T-helper 2 cell treated with Interferon-gamma antibody and Interleukin-4, amounts not matched to agents 5 μg/mL and 100 μg/mL, for 36 hours (primary cell): Measurements from ENCODE around the gene TWSG1.
"Not testable (repeated sequence)": the region's sequence is repeated elsewhere in the genome, so short reads cannot be mapped to it uniquely, and the experiment has no call there.

Experiments
- DNase-seq: peaks from one replicate; pipeline ENCODE4 v3.0.0; 2021; ENCODE audit warnings: low spot score
- H3K27ac Mint-ChIP-seq: one replicate; pipeline ENCODE4 v1.8.0; 2021; ENCODE audit warnings: mild to moderate bottlenecking, mixed read lengths
- H3K27me3 Mint-ChIP-seq: one replicate; pipeline ENCODE4 v1.8.0; 2021; ENCODE audit warnings: low read depth, mixed read lengths
- H3K36me3 Mint-ChIP-seq: one replicate; pipeline ENCODE4 v1.8.0; 2021; ENCODE audit warnings: low read depth, mixed read lengths
- H3K4me1 Mint-ChIP-seq: one replicate; pipeline ENCODE4 v1.8.0; 2021; ENCODE audit warnings: low read depth, mixed read lengths
- H3K4me3 Mint-ChIP-seq: one replicate; pipeline ENCODE4 v1.8.0; 2022; ENCODE audit warnings: mild to moderate bottlenecking, moderate library complexity, mixed read lengths
- H3K9me3 Mint-ChIP-seq: one replicate; pipeline ENCODE4 v1.8.0; 2021; ENCODE audit warnings: mixed read lengths

The TWSG1 gene

GRCh38 chr18:9431296-9431695 lies 96.7 kb downstream of the TWSG1 start:
- no peaks in the 10 kb centered on the region for H3K27me3 Mint-ChIP-seq
- H3K9me3 Mint-ChIP-seq = no peaks in the 10 kb centered on the region
- no peaks in the 10 kb centered on the region for H3K4me1 Mint-ChIP-seq
- no peak overlapping the region for H3K27ac Mint-ChIP-seq
- no peaks in the 10 kb centered on the region for H3K36me3 Mint-ChIP-seq
- no peak for DNase-seq
- H3K4me3 Mint-ChIP-seq = no peak overlapping the region

- not testable (repeated sequence) for H3K4me3 Mint-ChIP-seq, H3K36me3 Mint-ChIP-seq, DNase-seq, H3K9me3 Mint-ChIP-seq, H3K27ac Mint-ChIP-seq, H3K4me1 Mint-ChIP-seq, H3K27me3 Mint-ChIP-seq
Observed at GRCh38 chr18:9433122-9433521, 98.5 kb downstream of the TWSG1 start.

- Mint-ChIP-seq H3K27ac (no peak overlapping the region), H3K4me1 (no peaks in the 10 kb centered on the region), H3K4me3 (no peak overlapping the region)
Observed at GRCh38 chr18:9433671-9434121, 99.1 kb downstream of the TWSG1 start.

GRCh38 chr18:9434122-9434701 lies 99.6 kb downstream of the TWSG1 start:
- Mint-ChIP-seq H3K27me3 (no peaks in the 10 kb centered on the region), H3K4me3 (no peak overlapping the region), H3K27ac (no peak overlapping the region), H3K9me3 (no peaks in the 10 kb centered on the region), H3K4me1 (no peaks in the 10 kb centered on the region), H3K36me3 (no peaks in the 10 kb centered on the region)
- DNase-seq = no peak

More at GRCh38 chr18:9433671-9434121, 99.1 kb downstream of the TWSG1 start:
- Mint-ChIP-seq H3K36me3 (no peaks in the 10 kb centered on the region), H3K9me3 (no peaks in the 10 kb centered on the region), H3K27me3 (no peaks in the 10 kb centered on the region)
- DNase-seq = no peak

GRCh38 chr18:9435041-9435440 lies 100.5 kb downstream of the TWSG1 start:
- H3K36me3 Mint-ChIP-seq = no peaks in the 10 kb centered on the region
- H3K4me1 Mint-ChIP-seq = no peaks in the 10 kb centered on the region
- no peak overlapping the region for H3K27ac Mint-ChIP-seq
- no peaks in the 10 kb centered on the region for H3K27me3 Mint-ChIP-seq
- H3K9me3 Mint-ChIP-seq = no peaks in the 10 kb centered on the region
- DNase-seq = no peak
- no peak overlapping the region for H3K4me3 Mint-ChIP-seq

GRCh38 chr18:9436206-9436929 lies 101.8 kb downstream of the TWSG1 start:
- Mint-ChIP-seq H3K9me3 (no peaks in the 10 kb centered on the region), H3K27me3 (peaks cover 3% of the 10 kb centered on the region), H3K4me3 (no peak overlapping the region), H3K27ac (no peak overlapping the region), H3K4me1 (no peaks in the 10 kb centered on the region), H3K36me3 (no peaks in the 10 kb centered on the region)
- no peak for DNase-seq

GRCh38 chr18:9437021-9437437 lies 102.5 kb downstream of the TWSG1 start:
- H3K27ac Mint-ChIP-seq = no peak overlapping the region
- no peak overlapping the region for H3K4me3 Mint-ChIP-seq
- H3K4me1 Mint-ChIP-seq = no peaks in the 10 kb centered on the region
- peaks cover 6% of the 10 kb centered on the region for H3K27me3 Mint-ChIP-seq
- no peaks in the 10 kb centered on the region for H3K9me3 Mint-ChIP-seq
- H3K36me3 Mint-ChIP-seq = no peaks in the 10 kb centered on the region
- DNase-seq = no peak

- H3K36me3 Mint-ChIP-seq = no peaks in the 10 kb centered on the region
Observed at GRCh38 chr18:9437672-9438071, 103.1 kb downstream of the TWSG1 start.

GRCh38 chr18:9441061-9441460 lies 106.5 kb downstream of the TWSG1 start:
- Mint-ChIP-seq H3K27ac (no peak overlapping the region), H3K4me3 (no peak overlapping the region), H3K27me3 (peaks cover 12% of the 10 kb centered on the region), H3K36me3 (no peaks in the 10 kb centered on the region), H3K9me3 (no peaks in the 10 kb centered on the region), H3K4me1 (no peaks in the 10 kb centered on the region)
- no peak for DNase-seq

More at GRCh38 chr18:9437672-9438071, 103.1 kb downstream of the TWSG1 start:
- no peaks in the 10 kb centered on the region for H3K9me3 Mint-ChIP-seq
- DNase-seq = no peak
- no peaks in the 10 kb centered on the region for H3K4me1 Mint-ChIP-seq
- peaks cover 7% of the 10 kb centered on the region for H3K27me3 Mint-ChIP-seq
- no peak overlapping the region for H3K27ac Mint-ChIP-seq
- H3K4me3 Mint-ChIP-seq = no peak overlapping the region

GRCh38 chr18:9444549-9444948 lies 110.0 kb downstream of the TWSG1 start:
- Mint-ChIP-seq H3K4me1 (no peaks in the 10 kb centered on the region), H3K36me3 (no peaks in the 10 kb centered on the region), H3K9me3 (no peaks in the 10 kb centered on the region), H3K27ac (no peak overlapping the region), H3K4me3 (no peak overlapping the region), H3K27me3 (peaks cover 12% of the 10 kb centered on the region)
- no peak for DNase-seq

GRCh38 chr18:9446839-9447238 lies 112.3 kb downstream of the TWSG1 start:
- Mint-ChIP-seq H3K27ac (no peak overlapping the region), H3K4me3 (no peak overlapping the region), H3K27me3 (peaks cover 17% of the 10 kb centered on the region), H3K4me1 (no peaks in the 10 kb centered on the region), H3K36me3 (no peaks in the 10 kb centered on the region), H3K9me3 (no peaks in the 10 kb centered on the region)
- no peak for DNase-seq

- Mint-ChIP-seq H3K4me3 (no peak overlapping the region), H3K36me3 (no peaks in the 10 kb centered on the region), H3K9me3 (no peaks in the 10 kb centered on the region), H3K4me1 (no peaks in the 10 kb centered on the region), H3K27ac (no peak overlapping the region), H3K27me3 (peaks cover 15% of the 10 kb centered on the region)
- DNase-seq = no peak
Observed at GRCh38 chr18:9447334-9447733, 112.8 kb downstream of the TWSG1 start.

- Mint-ChIP-seq H3K4me1 (no peaks in the 10 kb centered on the region), H3K4me3 (no peak overlapping the region), H3K36me3 (no peaks in the 10 kb centered on the region), H3K9me3 (no peaks in the 10 kb centered on the region), H3K27ac (no peak overlapping the region), H3K27me3 (peaks cover 16% of the 10 kb centered on the region)
- no peak for DNase-seq
Observed at GRCh38 chr18:9449600-9450414, 115.2 kb downstream of the TWSG1 start.

GRCh38 chr18:9450920-9451319 lies 116.3 kb downstream of the TWSG1 start:
- not testable (repeated sequence) for DNase-seq, H3K4me3 Mint-ChIP-seq, H3K4me1 Mint-ChIP-seq, H3K27ac Mint-ChIP-seq, H3K9me3 Mint-ChIP-seq, H3K36me3 Mint-ChIP-seq
- H3K27me3 Mint-ChIP-seq = peaks cover 11% of the 10 kb centered on the region
